ENCODE data around the gene DEPDC7.
A peak's percentile ranks its signal among the peaks of the same experiment; 100 is the strongest.
"Not testable (repeated sequence)": the region's sequence is repeated elsewhere in the genome, so short reads cannot be mapped to it uniquely, and the experiment has no call there.

DEPDC7 gene

GRCh38 chr11:33049565-33050408 is 34.1 kb downstream of the DEPDC7 start:
- DNase-seq (ENCODE audit: low read depth, low spot score); H3K4me3 ChIP-seq (ENCODE audit: low read length): not testable (repeated sequence)

- no peak for DNase-seq (ENCODE audit: low read depth, low spot score)
- H3K4me3 ChIP-seq (ENCODE audit: low read length) = no peak overlapping the region
Measured at GRCh38 chr11:33052231-33052630, 36.6 kb downstream of the DEPDC7 start.

GRCh38 chr11:33055375-33055774 is 39.7 kb downstream of the DEPDC7 start:
- DNase-seq (ENCODE audit: low read depth, low spot score) = no peak
- no peak overlapping the region for H3K4me3 ChIP-seq (ENCODE audit: low read length)

GRCh38 chr11:33057284-33057683 is 41.6 kb downstream of the DEPDC7 start:
- no peak overlapping the region for H3K4me3 ChIP-seq (ENCODE audit: low read length)
- no peak for DNase-seq (ENCODE audit: low read depth, low spot score)

- DNase-seq (ENCODE audit: low read depth, low spot score) = no peak
- no peak overlapping the region for H3K4me3 ChIP-seq (ENCODE audit: low read length)
Measured at GRCh38 chr11:33059331-33060007, 43.8 kb downstream of the DEPDC7 start.

- peak; percentile 42 for DNase-seq (ENCODE audit: low read depth, low spot score)
- no peak overlapping the region for H3K4me3 ChIP-seq (ENCODE audit: low read length)
Measured at GRCh38 chr11:33060271-33060670, 44.6 kb downstream of the DEPDC7 start.

- H3K4me3 ChIP-seq (ENCODE audit: low read length) = no peak overlapping the region
- no peak for DNase-seq (ENCODE audit: low read depth, low spot score)
Measured at GRCh38 chr11:33062137-33062536, 46.5 kb downstream of the DEPDC7 start.

GRCh38 chr11:33063326-33063881 is 47.7 kb downstream of the DEPDC7 start:
- DNase-seq (ENCODE audit: low read depth, low spot score) = peak; percentile 70
- H3K4me3 ChIP-seq (ENCODE audit: low read length) = no peak overlapping the region

GRCh38 chr11:33064033-33064825 is 48.6 kb downstream of the DEPDC7 start:
- H3K4me3 ChIP-seq (ENCODE audit: low read length) = no peak overlapping the region
- no peak for DNase-seq (ENCODE audit: low read depth, low spot score)

GRCh38 chr11:33064866-33065265 is 49.2 kb downstream of the DEPDC7 start:
- H3K4me3 ChIP-seq (ENCODE audit: low read length) = no peak overlapping the region
- no peak for DNase-seq (ENCODE audit: low read depth, low spot score)

- no peak overlapping the region for H3K4me3 ChIP-seq (ENCODE audit: low read length)
- peak; percentile 54 for DNase-seq (ENCODE audit: low read depth, low spot score)
Measured at GRCh38 chr11:33065445-33066178, 49.9 kb downstream of the DEPDC7 start.

GRCh38 chr11:33067294-33067693 is 51.6 kb downstream of the DEPDC7 start:
- no peak overlapping the region for H3K4me3 ChIP-seq (ENCODE audit: low read length)
- no peak for DNase-seq (ENCODE audit: low read depth, low spot score)

- DNase-seq (ENCODE audit: low read depth, low spot score) = no peak
Measured at GRCh38 chr11:33068611-33069340, 53.1 kb downstream of the DEPDC7 start.

GRCh38 chr11:33072465-33072864 is 56.8 kb downstream of the DEPDC7 start:
- H3K4me3 ChIP-seq (ENCODE audit: low read length) = no peak overlapping the region
- no peak for DNase-seq (ENCODE audit: low read depth, low spot score)

More at GRCh38 chr11:33068611-33069340, 53.1 kb downstream of the DEPDC7 start:
- H3K4me3 ChIP-seq (ENCODE audit: low read length) = no peak overlapping the region

Measured in Jurkat, Clone E6-1 (cell line).